K562 (cell line): ENCODE results near the gene RNF181. TPM values are rescaled to one million over a fixed set of nuclear protein-coding genes. Genes with fewer than 3 reads are reported as not detected.

ENCODE experiments used
- ATAC-seq: fragments of 200-7000 bp; cut with Tn5 transposase; 3 replicates; pipeline ENCODE4 v1.9.1; 2020; ENCODE audit warnings: moderate library complexity
- BruUV-seq: library from RNA; stranded (reverse); fragments of 400-500 nt; replicated peaks from 2 replicates; lab custom pipeline; 2021; lab: Mats Ljungman, UMichigan
- CTCF ChIA-PET: fragments of 300-600 bp; formaldehyde crosslinking; extraction: SDS; loops from one replicate; lab custom pipeline; 2021; ENCODE audit warnings: low intra/inter-chr PET ratio; lab: Yijun Ruan, JAX
- POLR2A ChIA-PET: fragments of 300-600, 350-650 bp; sonication (Branson Sonifier 250); formaldehyde crosslinking; extraction: SDS; loops from one replicate; lab custom pipeline; 2021; ENCODE audit warnings: antibody characterized with exemption, inconsistent platforms; lab: Yijun Ruan, JAX
- DNase-seq, 4 experiments: peaks; one replicate each; pipeline versions ENCODE4 v3.0.0 to v3.0.0-alpha.2; 2011 to 2018; ENCODE audit warnings: low spot score in 3 of 4, mixed read lengths in 3 of 4; ENCODE audit errors: extremely low read depth in 1 of 4
- FAIRE-seq: peaks from 2 replicates; lab custom pipeline; 2011; peaks lifted over from hg19 to GRCh38; lab: Jason Lieb, UNC
- H2AFZ ChIP-seq: 2 replicates; pipeline ENCODE4 v1.6.0; 2011; ENCODE audit warnings: low read depth, low read length, control low read depth, inconsistent platforms
- H3K27ac ChIP-seq: fragments of 200-600 bp; 3 replicates; pipeline ENCODE4 v1.8.0; 2011; ENCODE audit warnings: low read depth, mild to moderate bottlenecking, control low read depth, inconsistent platforms, low read length, moderate library complexity, mixed read lengths; ENCODE audit errors: extremely low read depth
- H3K27me3 ChIP-seq, 2 experiments: fragments of 300-600 bp in 1 of 2; 2 replicates in 1 of 2; 3 replicates in 1 of 2; pipeline versions ENCODE4 v1.6.0 to v1.8.0; 2011; ENCODE audit warnings: inconsistent platforms in 2 of 2, low read length in 2 of 2, mild to moderate bottlenecking in 1 of 2, mixed read lengths in 1 of 2, moderate library complexity in 1 of 2; ENCODE audit not compliant: control insufficient read depth in 2 of 2, insufficient read depth in 2 of 2
- H3K36me3 ChIP-seq: fragments of 300-600 bp; 3 replicates; pipeline ENCODE4 v1.8.0; 2011; ENCODE audit warnings: mild to moderate bottlenecking, low read length, inconsistent platforms; ENCODE audit not compliant: control insufficient read depth, insufficient read depth
- H3K4me1 ChIP-seq, 2 experiments: fragments of 200-600 bp in 1 of 2; replicated peaks in 1 of 2; 2 replicates in 1 of 2; 3 replicates in 1 of 2; pipeline versions ENCODE4 v1.5.1 to v1.8.0; 2011; ENCODE audit warnings: inconsistent platforms in 2 of 2, low read length in 2 of 2, mild to moderate bottlenecking in 1 of 2, mixed read lengths in 1 of 2, moderate library complexity in 1 of 2; ENCODE audit not compliant: control insufficient read depth in 2 of 2, insufficient read depth in 2 of 2
- H3K4me2 ChIP-seq: 2 replicates; pipeline ENCODE4 v1.6.1; 2011; ENCODE audit warnings: low read length, control low read depth, inconsistent platforms, mixed read lengths; ENCODE audit not compliant: insufficient read depth
- H3K4me3 ChIP-seq: fragments of 200-600 bp; sonication (generic), shearing (Covaris generic); 2 replicates; pipeline ENCODE4 v1.5.1; 2016; ENCODE audit warnings: control low read depth, inconsistent platforms
- H3K79me2 ChIP-seq: fragments of 200-600 bp; 3 replicates; pipeline ENCODE4 v1.8.0; 2011; ENCODE audit warnings: low read length, inconsistent platforms; ENCODE audit not compliant: control insufficient read depth, insufficient read depth
- H3K9ac ChIP-seq, 2 experiments: 2 replicates each; pipeline versions ENCODE4 v1.6.0 to v1.6.1; 2011; ENCODE audit warnings: low read depth in 2 of 2, low read length in 2 of 2, control low read depth in 1 of 2, inconsistent platforms in 1 of 2, mild to moderate bottlenecking in 1 of 2, mixed read lengths in 1 of 2; ENCODE audit not compliant: insufficient read depth in 1 of 2
- H3K9me1 ChIP-seq: one replicate; pipeline ENCODE4 v1.6.0; 2011; ENCODE audit warnings: inconsistent platforms, mild to moderate bottlenecking, low read length, moderate library complexity; ENCODE audit not compliant: control insufficient read depth, insufficient read depth
- H3K9me3 ChIP-seq: replicated peaks from 2 replicates; pipeline ENCODE4 v1.5.1; 2011; ENCODE audit warnings: low read depth, low read length, inconsistent platforms; ENCODE audit not compliant: control insufficient read depth, insufficient read depth
- H4K20me1 ChIP-seq: replicated peaks from 2 replicates; pipeline ENCODE4 v1.6.1; 2011; ENCODE audit warnings: low read length, inconsistent platforms, mixed read lengths; ENCODE audit not compliant: control insufficient read depth, insufficient read depth
- PHTF2 ChIP-seq: fragments of 250-450 bp; sonication (Bioruptor Pico); IDR thresholded peaks from 2 replicates; pipeline ENCODE4 v1.5.0; 2021; ENCODE audit warnings: mild to moderate bottlenecking
- ZNF316 ChIP-seq: fragments of 450-650 bp; IDR thresholded peaks from 2 replicates; pipeline ENCODE4 v1.6.1; 2016
- WGBS: fragments of 100-300 bp; shearing (Covaris generic); methylation state at CpG from one replicate; pipeline ENCODE4 v1.1.6; 2016; ENCODE audit warnings: low coverage, mixed read lengths; ENCODE audit not compliant: insufficient coverage; ENCODE audit errors: missing lambda C conversion rate; 5-methylcytosine and 5-hydroxymethylcytosine counted together
- in situ Hi-C: fragments of 300-500 bp; cut with MboI; formaldehyde crosslinking; loops from 4 replicates; pipeline ENCODE4 v1.15.0; 2018; ENCODE audit warnings: inconsistent platforms, mixed read lengths
- intact Hi-C: fragments of 100-400 bp; cut with micrococcal nuclease; formaldehyde crosslinking; loops from 2 replicates; pipeline ENCODE4 v1.14.2; 2022
- polyA plus RNA-seq, 8 experiments: library from polyadenylated mRNA; depleted of rRNA in 4 of 8; stranded (reverse) in 5 of 8; unstranded in 3 of 8; fragments of >200 nt; fragmentation: Nextera tagmentation in 2 of 8; fragmentation: Illumina TruSeq in 1 of 8; extraction: Ambion mirVana in 2 of 8; extraction: Trizol in 1 of 8; gene quantifications; 2 replicates each; pipeline versions ENCODE4 v1.2.1 to v1.2.3, GENCODE V29; 2011 to 2014; ENCODE audit warnings: inconsistent platforms in 1 of 8, missing spikeins in 1 of 8
- total RNA-seq, 7 experiments: library from RNA; depleted of rRNA in 6 of 7; stranded (reverse); fragments of >200 nt in 6 of 7; fragmentation: Illumina TruSeq in 2 of 7; extraction: Trizol in 2 of 7; gene quantifications; 2 replicates each; pipeline versions ENCODE4 v1.2.1 to v1.2.3, GENCODE V29; 2011 to 2021; ENCODE audit warnings: low replicate concordance in 1 of 7
- TF ChIP-seq, protein P1 (sequence below): sonication (generic); formaldehyde crosslinking; IDR thresholded peaks from 2 replicates; pipeline ENCODE4 v1.8.0; 2022; ENCODE audit warnings: missing genetic modification reagents, mild to moderate bottlenecking, moderate library complexity, borderline replicate concordance
- TF ChIP-seq, protein P2 (sequence below), 2 experiments: IDR thresholded peaks; 2 replicates each; pipeline ENCODE4 v1.6.1; 2011; ENCODE audit warnings: borderline replicate concordance in 1 of 2, control low read depth in 1 of 2, low read depth in 1 of 2, low read length in 1 of 2, mild to moderate bottlenecking in 1 of 2, mixed read lengths in 1 of 2, moderate library complexity in 1 of 2; ENCODE audit not compliant: insufficient read depth in 1 of 2, insufficient read length in 1 of 2, poor library complexity in 1 of 2, severe bottlenecking in 1 of 2; ENCODE audit errors: extremely low read depth in 1 of 2
- TF ChIP-seq, protein P3 (sequence below): fragments of 450-650 bp; IDR thresholded peaks from 2 replicates; pipeline ENCODE4 v1.6.1; 2017; ENCODE audit warnings: antibody characterized with exemption, mild to moderate bottlenecking
- TF ChIP-seq, protein P4 (sequence below): fragments of 150-350 bp; IDR thresholded peaks from 2 replicates; pipeline ENCODE4 v1.6.1; 2014; ENCODE audit warnings: low read depth, mild to moderate bottlenecking, low read length, borderline replicate concordance

The RNF181 gene
- total and polyA plus RNA-seq, 9 of the 15 experiments (the other 6 are each of a cell fraction or from before 2014, with no cell fraction given) = 139 to 492 (median 253) TPM

DNA sequence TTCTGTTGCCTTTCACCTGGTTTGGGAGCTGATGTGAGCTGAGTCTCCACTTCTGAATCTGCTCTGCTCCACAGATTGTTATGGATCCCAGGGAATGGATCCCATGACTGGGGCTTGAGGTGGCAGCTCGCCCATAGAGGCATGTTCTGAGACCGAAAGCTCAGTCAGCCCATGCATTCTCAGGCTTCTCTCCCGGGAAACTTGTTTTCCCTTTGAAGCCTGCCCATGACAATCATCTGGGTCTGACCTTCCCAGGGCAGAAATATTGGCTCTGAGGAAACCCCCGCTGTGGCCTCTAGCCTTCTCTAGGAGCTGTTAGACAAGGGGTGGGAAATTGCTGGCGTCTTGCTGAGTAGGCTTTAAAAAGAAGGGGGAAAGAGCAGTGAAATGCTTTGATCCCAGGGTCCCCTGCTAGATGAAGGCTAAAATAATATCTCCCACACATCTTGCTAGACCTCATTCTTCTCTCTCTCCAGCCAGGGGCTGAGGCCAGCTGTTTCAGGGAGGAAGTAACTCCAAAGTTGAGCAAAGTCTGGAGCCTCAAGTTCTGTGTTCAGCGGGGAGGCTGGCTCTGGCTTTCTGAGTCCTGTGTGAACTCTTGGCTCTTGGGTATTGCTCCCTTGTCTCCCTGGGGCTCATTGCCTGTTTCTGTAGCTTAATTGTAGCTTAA, 16.1 kb upstream of the RNF181 start:
- peak; percentile 29 for FAIRE-seq
- Histone ChIP-seq H3K9me1 (no peaks in the 10 kb centered on the region), H3K9ac (peak overlapping the region; percentile 77 to 94; a peak in 3 of 4 replicates), H4K20me1 (no peaks in the 10 kb centered on the region), H3K27ac (peak overlapping the region; percentile 81), H3K27me3 (no peaks in the 10 kb centered on the region), H3K4me1 (peaks cover 19 to 29% of the 10 kb centered on the region in 2 experiments), H2AFZ (peak overlapping the region; percentile 90; the same call in 1 of the 2 replicates), H3K79me2 (peaks cover 30% of the 10 kb centered on the region), H3K4me3 (peak overlapping the region; percentile 48), H3K4me2 (peak overlapping the region; percentile 87), H3K36me3 (peaks cover 37% of the 10 kb centered on the region; the same call in 2 of the 3 replicates), H3K9me3 (no peaks in the 10 kb centered on the region)
- ChIA-PET POLR2A (interaction anchor here (0.6 to 3.8 kb wide), 13 partner anchors 8 to 172 kb away, joined by 3 to 23 read pairs (median 5); partner anchors contain the start of genes GGCX and RNF181), CTCF (no interaction called here)
- peak in 2 of 4 experiments; percentile 48 to 50 for DNase-seq
- 20% methylated on average over 2 of the region's 6 CpGs for WGBS
- BruUV-seq = no TSS peak
- ATAC-seq = peak; percentile 17; the same call in 2 of the 3 replicates
- in situ Hi-C loops = no loop called here
- intact Hi-C loops = loop anchor here (5.0 kb wide), 1 partner anchor 33 kb away; the partner anchor contains the start of gene C2orf68
- TF ChIP-seq ZNF316 = peak; percentile 57
- TF ChIP-seq, protein P1, sequence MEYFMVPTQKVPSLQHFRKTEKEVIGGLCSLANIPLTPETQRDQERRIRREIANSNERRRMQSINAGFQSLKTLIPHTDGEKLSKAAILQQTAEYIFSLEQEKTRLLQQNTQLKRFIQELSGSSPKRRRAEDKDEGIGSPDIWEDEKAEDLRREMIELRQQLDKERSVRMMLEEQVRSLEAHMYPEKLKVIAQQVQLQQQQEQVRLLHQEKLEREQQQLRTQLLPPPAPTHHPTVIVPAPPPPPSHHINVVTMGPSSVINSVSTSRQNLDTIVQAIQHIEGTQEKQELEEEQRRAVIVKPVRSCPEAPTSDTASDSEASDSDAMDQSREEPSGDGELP = peak; percentile 79
- TF ChIP-seq, protein P2, sequence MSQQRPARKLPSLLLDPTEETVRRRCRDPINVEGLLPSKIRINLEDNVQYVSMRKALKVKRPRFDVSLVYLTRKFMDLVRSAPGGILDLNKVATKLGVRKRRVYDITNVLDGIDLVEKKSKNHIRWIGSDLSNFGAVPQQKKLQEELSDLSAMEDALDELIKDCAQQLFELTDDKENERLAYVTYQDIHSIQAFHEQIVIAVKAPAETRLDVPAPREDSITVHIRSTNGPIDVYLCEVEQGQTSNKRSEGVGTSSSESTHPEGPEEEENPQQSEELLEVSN (IDR thresholded peaks at IDR 0.05; ENCODE audit: borderline replicate concordance in 1 of 2, extremely low read depth in 1 of 2, insufficient read depth in 1 of 2, insufficient read length in 1 of 2, low read depth in 1 of 2, low read length in 1 of 2, poor library complexity in 1 of 2, severe bottlenecking in 1 of 2) = no peak
- TF ChIP-seq PHTF2 (CRISPR knock-in tag) = no peak
- TF ChIP-seq, protein P3, sequence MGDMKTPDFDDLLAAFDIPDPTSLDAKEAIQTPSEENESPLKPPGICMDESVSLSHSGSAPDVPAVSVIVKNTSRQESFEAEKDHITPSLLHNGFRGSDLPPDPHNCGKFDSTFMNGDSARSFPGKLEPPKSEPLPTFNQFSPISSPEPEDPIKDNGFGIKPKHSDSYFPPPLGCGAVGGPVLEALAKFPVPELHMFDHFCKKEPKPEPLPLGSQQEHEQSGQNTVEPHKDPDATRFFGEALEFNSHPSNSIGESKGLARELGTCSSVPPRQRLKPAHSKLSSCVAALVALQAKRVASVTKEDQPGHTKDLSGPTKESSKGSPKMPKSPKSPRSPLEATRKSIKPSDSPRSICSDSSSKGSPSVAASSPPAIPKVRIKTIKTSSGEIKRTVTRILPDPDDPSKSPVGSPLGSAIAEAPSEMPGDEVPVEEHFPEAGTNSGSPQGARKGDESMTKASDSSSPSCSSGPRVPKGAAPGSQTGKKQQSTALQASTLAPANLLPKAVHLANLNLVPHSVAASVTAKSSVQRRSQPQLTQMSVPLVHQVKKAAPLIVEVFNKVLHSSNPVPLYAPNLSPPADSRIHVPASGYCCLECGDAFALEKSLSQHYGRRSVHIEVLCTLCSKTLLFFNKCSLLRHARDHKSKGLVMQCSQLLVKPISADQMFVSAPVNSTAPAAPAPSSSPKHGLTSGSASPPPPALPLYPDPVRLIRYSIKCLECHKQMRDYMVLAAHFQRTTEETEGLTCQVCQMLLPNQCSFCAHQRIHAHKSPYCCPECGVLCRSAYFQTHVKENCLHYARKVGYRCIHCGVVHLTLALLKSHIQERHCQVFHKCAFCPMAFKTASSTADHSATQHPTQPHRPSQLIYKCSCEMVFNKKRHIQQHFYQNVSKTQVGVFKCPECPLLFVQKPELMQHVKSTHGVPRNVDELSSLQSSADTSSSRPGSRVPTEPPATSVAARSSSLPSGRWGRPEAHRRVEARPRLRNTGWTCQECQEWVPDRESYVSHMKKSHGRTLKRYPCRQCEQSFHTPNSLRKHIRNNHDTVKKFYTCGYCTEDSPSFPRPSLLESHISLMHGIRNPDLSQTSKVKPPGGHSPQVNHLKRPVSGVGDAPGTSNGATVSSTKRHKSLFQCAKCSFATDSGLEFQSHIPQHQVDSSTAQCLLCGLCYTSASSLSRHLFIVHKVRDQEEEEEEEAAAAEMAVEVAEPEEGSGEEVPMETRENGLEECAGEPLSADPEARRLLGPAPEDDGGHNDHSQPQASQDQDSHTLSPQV = 0 out of 2 replicates have a peak, but pooled peaks have one; percentile 16
- TF ChIP-seq, protein P4, sequence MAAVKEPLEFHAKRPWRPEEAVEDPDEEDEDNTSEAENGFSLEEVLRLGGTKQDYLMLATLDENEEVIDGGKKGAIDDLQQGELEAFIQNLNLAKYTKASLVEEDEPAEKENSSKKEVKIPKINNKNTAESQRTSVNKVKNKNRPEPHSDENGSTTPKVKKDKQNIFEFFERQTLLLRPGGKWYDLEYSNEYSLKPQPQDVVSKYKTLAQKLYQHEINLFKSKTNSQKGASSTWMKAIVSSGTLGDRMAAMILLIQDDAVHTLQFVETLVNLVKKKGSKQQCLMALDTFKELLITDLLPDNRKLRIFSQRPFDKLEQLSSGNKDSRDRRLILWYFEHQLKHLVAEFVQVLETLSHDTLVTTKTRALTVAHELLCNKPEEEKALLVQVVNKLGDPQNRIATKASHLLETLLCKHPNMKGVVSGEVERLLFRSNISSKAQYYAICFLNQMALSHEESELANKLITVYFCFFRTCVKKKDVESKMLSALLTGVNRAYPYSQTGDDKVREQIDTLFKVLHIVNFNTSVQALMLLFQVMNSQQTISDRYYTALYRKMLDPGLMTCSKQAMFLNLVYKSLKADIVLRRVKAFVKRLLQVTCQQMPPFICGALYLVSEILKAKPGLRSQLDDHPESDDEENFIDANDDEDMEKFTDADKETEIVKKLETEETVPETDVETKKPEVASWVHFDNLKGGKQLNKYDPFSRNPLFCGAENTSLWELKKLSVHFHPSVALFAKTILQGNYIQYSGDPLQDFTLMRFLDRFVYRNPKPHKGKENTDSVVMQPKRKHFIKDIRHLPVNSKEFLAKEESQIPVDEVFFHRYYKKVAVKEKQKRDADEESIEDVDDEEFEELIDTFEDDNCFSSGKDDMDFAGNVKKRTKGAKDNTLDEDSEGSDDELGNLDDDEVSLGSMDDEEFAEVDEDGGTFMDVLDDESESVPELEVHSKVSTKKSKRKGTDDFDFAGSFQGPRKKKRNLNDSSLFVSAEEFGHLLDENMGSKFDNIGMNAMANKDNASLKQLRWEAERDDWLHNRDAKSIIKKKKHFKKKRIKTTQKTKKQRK = no peak
